OCI-LY1 (cell line): ENCODE data around the gene LY9.

Experiments used
- H2AFZ ChIP-seq: fragments of 200-600 bp; sonication (generic), shearing (Covaris generic); 2 replicates; pipeline ENCODE4 v1.6.0; 2014; ENCODE audit warnings: antibody characterized with exemption, mild to moderate bottlenecking, low read length
- H3F3A ChIP-seq: fragments of 200-600 bp; sonication (generic), shearing (Covaris generic); 2 replicates; pipeline ENCODE4 v1.6.0; 2014; ENCODE audit warnings: mild to moderate bottlenecking, antibody characterized with exemption, low read length, moderate library complexity; ENCODE audit not compliant: insufficient read depth
- H3K27ac ChIP-seq: fragments of 200-600 bp; sonication (generic); 2 replicates; pipeline ENCODE4 v1.5.1; 2014; ENCODE audit warnings: low read length, mixed run types, mild to moderate bottlenecking, low read depth; ENCODE audit not compliant: poor library complexity, severe bottlenecking
- H3K27me3 ChIP-seq: fragments of 200-600 bp; sonication (generic); 2 replicates; pipeline ENCODE4 v1.6.0; 2014; ENCODE audit warnings: antibody characterized with exemption, mild to moderate bottlenecking, low read length, moderate library complexity; ENCODE audit not compliant: insufficient read depth
- H3K36me3 ChIP-seq: fragments of 200-600 bp; sonication (generic); 2 replicates; pipeline ENCODE4 v1.6.1; 2014; ENCODE audit warnings: mild to moderate bottlenecking, antibody characterized with exemption, low read length, moderate library complexity, mixed read lengths; ENCODE audit not compliant: insufficient read depth
- H3K4me1 ChIP-seq: fragments of 200-600 bp; sonication (generic); 2 replicates; pipeline ENCODE4 v1.5.1; 2014; ENCODE audit warnings: mild to moderate bottlenecking, low read length, moderate library complexity; ENCODE audit not compliant: insufficient read depth, severe bottlenecking
- H3K4me2 ChIP-seq: fragments of 200-600 bp; sonication (generic), shearing (Covaris generic); 2 replicates; pipeline ENCODE4 v1.6.1; 2014; ENCODE audit warnings: low read length
- H3K4me3 ChIP-seq: fragments of 200-600 bp; sonication (generic); 2 replicates; pipeline ENCODE4 v1.5.1; 2014; ENCODE audit warnings: low read length, low read depth, mild to moderate bottlenecking, mixed read lengths; ENCODE audit not compliant: poor library complexity, severe bottlenecking
- H3K79me2 ChIP-seq: fragments of 200-600 bp; shearing (Covaris generic); 2 replicates; pipeline ENCODE4 v1.6.1; 2016; ENCODE audit warnings: mixed run types, low read length, mixed read lengths; ENCODE audit not compliant: insufficient read depth
- H3K9ac ChIP-seq: fragments of 200-600 bp; sonication (generic), shearing (Covaris generic); 2 replicates; pipeline ENCODE4 v1.6.1; 2014; ENCODE audit warnings: mild to moderate bottlenecking, low read length, mixed read lengths
- H3K9me2 ChIP-seq: fragments of 200-600 bp; sonication (generic), shearing (Covaris generic); 2 replicates; pipeline ENCODE4 v1.6.1; 2014; ENCODE audit warnings: low read depth, mild to moderate bottlenecking, low read length, mixed read lengths
- H3K9me3 ChIP-seq: fragments of 200-600 bp; shearing (Covaris generic); 2 replicates; pipeline ENCODE4 v1.6.1; 2014; ENCODE audit warnings: low read length, mixed read lengths
- H4K20me1 ChIP-seq: fragments of 200-600 bp; sonication (generic), shearing (Covaris generic); 2 replicates; pipeline ENCODE4 v1.6.0; 2016; ENCODE audit warnings: mild to moderate bottlenecking, low read length; ENCODE audit not compliant: insufficient read depth
- CTCF ChIP-seq: fragments of 200-600 bp; sonication (generic), shearing (Covaris generic); IDR thresholded peaks from 2 replicates; pipeline ENCODE4 v1.5.1; 2017; ENCODE audit warnings: mild to moderate bottlenecking, antibody characterized with exemption, low read length, moderate library complexity, mixed read lengths
- EZH2 ChIP-seq: fragments of 200-600 bp; sonication (generic), shearing (Covaris generic); IDR thresholded peaks from 2 replicates; pipeline ENCODE4 v1.8.0; 2017; ENCODE audit warnings: borderline replicate concordance, mixed run types, mild to moderate bottlenecking, antibody characterized with exemption, low read length, moderate library complexity, mixed read lengths

LY9 gene

GRCh38 chr1:160748181-160748877 is 47.6 kb upstream of the LY9 start:
- no peaks in the 10 kb centered on the region for H3K36me3 ChIP-seq
- no peaks in the 10 kb centered on the region; the same call in 1 of the 2 replicates for H3K27me3 ChIP-seq
- H3K27ac ChIP-seq, result no peak overlapping the region
- H4K20me1 ChIP-seq, result no peaks in the 10 kb centered on the region
- H3K79me2 ChIP-seq, result no peaks in the 10 kb centered on the region
- H3K4me3 ChIP-seq, result no peak overlapping the region
- H3K4me2 ChIP-seq, result no peak overlapping the region
- TF ChIP-seq CTCF, result peak; percentile 65
- TF ChIP-seq EZH2, result no peak
- H3K9ac ChIP-seq, result no peak overlapping the region
- no peaks in the 10 kb centered on the region for H3K4me1 ChIP-seq
- H3K9me3 ChIP-seq, result no peaks in the 10 kb centered on the region
- no peaks in the 10 kb centered on the region for H3K9me2 ChIP-seq
- H2AFZ ChIP-seq, result no peak overlapping the region
- H3F3A ChIP-seq, result no peaks in the 10 kb centered on the region

- H3K79me2 ChIP-seq, result no peaks in the 10 kb centered on the region
- no peak overlapping the region for H3K9ac ChIP-seq
- H3K36me3 ChIP-seq, result no peaks in the 10 kb centered on the region
- H4K20me1 ChIP-seq, result no peaks in the 10 kb centered on the region
- H2AFZ ChIP-seq, result no peak overlapping the region
- H3F3A ChIP-seq, result no peaks in the 10 kb centered on the region
- H3K27ac ChIP-seq, result no peak overlapping the region
- H3K4me3 ChIP-seq, result no peak overlapping the region
- H3K9me2 ChIP-seq, result no peaks in the 10 kb centered on the region
- no peaks in the 10 kb centered on the region; the same call in 1 of the 2 replicates for H3K27me3 ChIP-seq
- TF ChIP-seq CTCF (no peak), EZH2 (no peak)
- H3K9me3 ChIP-seq, result no peaks in the 10 kb centered on the region
- no peaks in the 10 kb centered on the region for H3K4me1 ChIP-seq
- no peak overlapping the region for H3K4me2 ChIP-seq
Observed at GRCh38 chr1:160748878-160749269, 47.1 kb upstream of the LY9 start.

DNA sequence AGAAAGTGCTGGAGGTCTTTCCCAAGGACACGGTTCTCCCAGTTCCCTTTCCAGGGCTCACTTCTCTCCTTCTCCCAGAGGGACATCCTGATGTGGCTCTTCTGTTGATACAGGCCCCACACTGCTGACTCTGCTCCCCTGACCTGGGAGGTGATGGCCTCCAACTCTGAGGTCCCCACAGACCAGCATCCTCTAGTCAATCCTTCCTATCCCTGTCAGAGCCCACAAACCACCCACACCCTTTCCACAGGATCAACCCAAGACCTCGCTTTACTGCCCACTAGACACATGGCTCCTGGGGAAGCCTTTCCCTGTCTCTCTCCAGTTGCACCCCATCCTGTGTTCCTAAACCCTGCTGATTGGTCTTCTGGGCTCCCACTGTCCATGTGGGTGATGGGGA is 45.4 kb upstream of the LY9 start:
- Histone ChIP-seq H3K79me2 (no peaks in the 10 kb centered on the region), H3K4me3 (no peak overlapping the region), H3K9ac (no peak overlapping the region), H3K36me3 (no peaks in the 10 kb centered on the region), H3K9me2 (no peaks in the 10 kb centered on the region), H3K4me1 (no peaks in the 10 kb centered on the region), H3K27me3 (no peaks in the 10 kb centered on the region; the same call in 1 of the 2 replicates), H2AFZ (no peak overlapping the region), H3K27ac (no peak overlapping the region), H3F3A (no peaks in the 10 kb centered on the region), H3K4me2 (no peak overlapping the region), H3K9me3 (no peaks in the 10 kb centered on the region), H4K20me1 (no peaks in the 10 kb centered on the region)
- TF ChIP-seq EZH2, result no peak

DNA sequence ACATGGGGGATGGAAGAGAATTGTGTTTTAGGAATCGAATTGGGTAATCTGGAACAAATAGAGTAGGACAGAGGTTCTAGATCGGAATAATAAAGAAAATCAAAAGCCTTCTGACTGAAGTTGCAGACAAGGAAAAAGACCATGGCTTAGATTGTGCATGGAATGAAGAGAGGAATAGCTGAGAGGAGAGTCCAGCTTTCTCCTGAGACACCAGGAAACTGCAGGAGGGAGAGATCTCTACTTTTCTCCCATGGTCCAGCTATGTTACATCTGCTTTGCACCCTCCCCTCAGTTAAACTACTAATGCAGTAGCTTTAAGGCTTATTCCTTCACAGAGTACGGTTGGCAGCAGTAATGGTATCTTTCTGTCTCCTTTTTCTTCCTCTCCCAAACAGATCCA is 43.6 kb upstream of the LY9 start:
- no peak overlapping the region for H3K4me3 ChIP-seq
- TF ChIP-seq CTCF (no peak), EZH2 (no peak)
- H3K36me3 ChIP-seq, result no peaks in the 10 kb centered on the region
- no peaks in the 10 kb centered on the region for H3K9me2 ChIP-seq
- no peak overlapping the region for H2AFZ ChIP-seq
- no peaks in the 10 kb centered on the region for H3K9me3 ChIP-seq
- H3K4me2 ChIP-seq, result no peak overlapping the region
- no peaks in the 10 kb centered on the region for H4K20me1 ChIP-seq
- H3K79me2 ChIP-seq, result no peaks in the 10 kb centered on the region
- H3K27me3 ChIP-seq, result no peaks in the 10 kb centered on the region; the same call in 1 of the 2 replicates
- no peak overlapping the region for H3K9ac ChIP-seq
- no peaks in the 10 kb centered on the region for H3F3A ChIP-seq
- no peak overlapping the region for H3K27ac ChIP-seq
- H3K4me1 ChIP-seq, result no peaks in the 10 kb centered on the region
